MM.1S (cell line): ENCODE results near the gene SLAIN1.

Experiments
- DNase-seq: peaks from one replicate; pipeline ENCODE4 v3.0.0-alpha.2; 2015
- H2AFZ ChIP-seq: fragments of 300-600 bp; sonication (generic); 2 replicates; pipeline ENCODE4 v1.6.0; 2016; ENCODE audit warnings: antibody characterized with exemption, low read length
- H3F3A ChIP-seq: fragments of 300-600 bp; sonication (generic); 2 replicates; pipeline ENCODE4 v1.6.1; 2016; ENCODE audit warnings: mild to moderate bottlenecking, antibody characterized with exemption, low read length, moderate library complexity, mixed read lengths; ENCODE audit not compliant: insufficient read depth
- H3K27ac ChIP-seq: fragments of 300-600 bp; sonication (generic); 2 replicates; pipeline ENCODE4 v1.5.1; 2016; ENCODE audit warnings: mild to moderate bottlenecking, low read length
- H3K27me3 ChIP-seq: fragments of 300-600 bp; sonication (generic); replicated peaks from 2 replicates; pipeline ENCODE4 v1.6.0; 2016; ENCODE audit warnings: low read length; ENCODE audit not compliant: insufficient read depth
- H3K36me3 ChIP-seq: fragments of 300-600 bp; sonication (generic); replicated peaks from 2 replicates; pipeline ENCODE4 v1.6.1; 2016; ENCODE audit warnings: mild to moderate bottlenecking, low read length, mixed read lengths; ENCODE audit not compliant: insufficient read depth
- H3K4me1 ChIP-seq: fragments of 300-600 bp; sonication (generic); 2 replicates; pipeline ENCODE4 v1.6.1; 2016; ENCODE audit warnings: low read length, mixed read lengths
- H3K4me2 ChIP-seq: fragments of 300-600 bp; sonication (generic); 2 replicates; pipeline ENCODE4 v1.6.0; 2016; ENCODE audit warnings: low read depth, low read length
- H3K4me3 ChIP-seq: fragments of 300-600 bp; sonication (generic); 2 replicates; pipeline ENCODE4 v1.5.1; 2016; ENCODE audit warnings: low read length, mixed read lengths
- H3K79me2 ChIP-seq: fragments of 300-600 bp; sonication (generic); 2 replicates; pipeline ENCODE4 v1.6.1; 2016; ENCODE audit warnings: mixed run types, low read length, mixed read lengths
- H3K9ac ChIP-seq: fragments of 300-600 bp; sonication (generic); 2 replicates; pipeline ENCODE4 v1.6.1; 2016; ENCODE audit warnings: low read length, mixed read lengths
- H3K9me2 ChIP-seq: fragments of 300-600 bp; sonication (generic); replicated peaks from 2 replicates; pipeline ENCODE4 v1.6.1; 2016; ENCODE audit warnings: mild to moderate bottlenecking, low read length, mixed read lengths; ENCODE audit not compliant: insufficient read depth
- H3K9me3 ChIP-seq: fragments of 300-600 bp; sonication (generic); replicated peaks from 2 replicates; pipeline ENCODE4 v1.6.1; 2016; ENCODE audit warnings: mild to moderate bottlenecking, low read length, mixed read lengths; ENCODE audit not compliant: insufficient read depth
- H4K20me1 ChIP-seq: fragments of 300-600 bp; sonication (generic); 2 replicates; pipeline ENCODE4 v1.6.1; 2016; ENCODE audit warnings: mild to moderate bottlenecking, low read length, moderate library complexity, mixed read lengths; ENCODE audit not compliant: insufficient read depth
- CTCF ChIP-seq: fragments of 300-600 bp; sonication (generic); IDR thresholded peaks from 2 replicates; pipeline ENCODE4 v1.5.1; 2016; ENCODE audit warnings: antibody characterized with exemption, low read length, mixed read lengths
- EZH2 ChIP-seq: fragments of 300-600 bp; sonication (generic); optimal IDR thresholded peaks from 2 replicates; pipeline ENCODE3; 2017; ENCODE audit warnings: low read depth, mild to moderate bottlenecking, antibody characterized with exemption, low read length, mixed read lengths
- EZH2phosphoT487 ChIP-seq: fragments of 300-600 bp; sonication (generic); IDR thresholded peaks from 2 replicates; pipeline ENCODE4 v1.6.1; 2018; ENCODE audit warnings: antibody characterized with exemption, low read length

The SLAIN1 gene

GRCh38 chr13:77733674-77734073 is 36.2 kb downstream of the SLAIN1 start:
- no peak overlapping the region for H3K27ac ChIP-seq
- TF ChIP-seq EZH2phosphoT487 (no peak), EZH2 (no peak), CTCF (no peak)
- H3K9me2 ChIP-seq: no peaks in the 10 kb centered on the region
- H4K20me1 ChIP-seq: no peaks in the 10 kb centered on the region
- H3K4me1 ChIP-seq: peaks cover 16% of the 10 kb centered on the region
- DNase-seq: no peak
- H3K9ac ChIP-seq: no peak overlapping the region
- H3K27me3 ChIP-seq: no peaks in the 10 kb centered on the region
- H2AFZ ChIP-seq: no peak overlapping the region
- peaks cover 7% of the 10 kb centered on the region for H3F3A ChIP-seq
- no peak overlapping the region for H3K4me2 ChIP-seq
- H3K36me3 ChIP-seq: 0 out of 2 replicates have a peak, but pooled peaks cover 4% of the 10 kb centered on the region
- H3K79me2 ChIP-seq: peaks cover 54% of the 10 kb centered on the region
- H3K9me3 ChIP-seq: no peaks in the 10 kb centered on the region
- H3K4me3 ChIP-seq: no peak overlapping the region

- Histone ChIP-seq H3K27me3 (no peaks in the 10 kb centered on the region), H3K27ac (no peak overlapping the region), H3K9me3 (no peaks in the 10 kb centered on the region), H3K79me2 (peaks cover 50% of the 10 kb centered on the region), H3K4me3 (no peak overlapping the region), H3K4me1 (no peaks in the 10 kb centered on the region), H3K36me3 (no peaks in the 10 kb centered on the region), H4K20me1 (no peaks in the 10 kb centered on the region), H3K9me2 (no peaks in the 10 kb centered on the region), H3K9ac (no peak overlapping the region), H3K4me2 (no peak overlapping the region), H3F3A (no peaks in the 10 kb centered on the region), H2AFZ (no peak overlapping the region)
- TF ChIP-seq CTCF: no peak
- no peak for TF ChIP-seq EZH2phosphoT487
- no peak for TF ChIP-seq EZH2
- DNase-seq: no peak
Measured at GRCh38 chr13:77737583-77738200, 40.2 kb downstream of the SLAIN1 start.

- Histone ChIP-seq H3K36me3 (peaks cover 15% of the 10 kb centered on the region; the same call in 1 of the 2 replicates), H3K4me1 (no peaks in the 10 kb centered on the region), H2AFZ (no peak overlapping the region), H3K27me3 (no peaks in the 10 kb centered on the region), H3K27ac (no peak overlapping the region), H4K20me1 (no peaks in the 10 kb centered on the region), H3K79me2 (peaks cover 46% of the 10 kb centered on the region), H3F3A (no peaks in the 10 kb centered on the region), H3K9ac (no peak overlapping the region), H3K4me3 (no peak overlapping the region), H3K9me3 (no peaks in the 10 kb centered on the region), H3K9me2 (no peaks in the 10 kb centered on the region), H3K4me2 (no peak overlapping the region)
- DNase-seq: no peak
- TF ChIP-seq CTCF (no peak), EZH2 (no peak), EZH2phosphoT487 (no peak)
Measured at GRCh38 chr13:77740097-77740735, 42.7 kb downstream of the SLAIN1 start.
